Gastroesophageal sphincter (tissue), 4 donors: Measurements from ENCODE around the gene DCC. TPM values are rescaled to one million over a fixed set of nuclear protein-coding genes. Genes with fewer than 3 reads are reported as not detected.

Experiments used
- ATAC-seq: fragments of 150-250 bp; one replicate; pipeline ENCODE4 v1.9.1; 2016; ENCODE audit warnings: mild to moderate bottlenecking, moderate library complexity
- H3K27ac ChIP-seq, 4 donors: fragments of 200-600 bp; sonication (generic) in 3 of 4; 1 replicate in 3 of 4; 2 replicates in 1 of 4; pipeline ENCODE4 v1.5.1; 2016 to 2019
- H3K27me3 ChIP-seq: fragments of 200-600 bp; sonication (generic); one replicate; pipeline ENCODE4 v1.5.1; 2019
- H3K36me3 ChIP-seq, 2 donors: fragments of 200-600 bp; sonication (generic); one replicate each; pipeline ENCODE4 v1.5.1; 2019; ENCODE audit warnings: control low read depth in 1 of 2
- H3K4me1 ChIP-seq, 3 donors: fragments of 200-600 bp; sonication (generic); 1 replicate in 2 of 3; 2 replicates in 1 of 3; pipeline ENCODE4 v1.5.1; 2016 to 2019; ENCODE audit warnings: control low read depth in 2 of 3
- H3K4me3 ChIP-seq, 2 donors: fragments of 200-600 bp; sonication (generic); one replicate each; pipeline ENCODE4 v1.5.1; 2019; ENCODE audit warnings: mild to moderate bottlenecking in 1 of 2, moderate library complexity in 1 of 2
- H3K9me3 ChIP-seq, 3 donors: fragments of 200-600 bp; sonication (generic); one replicate each; pipeline ENCODE4 v1.5.1; 2017 to 2019; ENCODE audit warnings: control low read depth in 2 of 3
- CTCF ChIP-seq, 4 experiments: fragments of 200-600 bp in 2 of 4; fragments of 450-650 bp in 2 of 4; sonication (generic) in 1 of 4; IDR thresholded peaks; one replicate each; pipeline ENCODE4 v1.5.1; 2017 to 2019; ENCODE audit warnings: antibody characterized with exemption in 4 of 4, mild to moderate bottlenecking in 2 of 4, moderate library complexity in 2 of 4
- EP300 ChIP-seq: sonication (generic); formaldehyde crosslinking; IDR thresholded peaks from one replicate; pipeline ENCODE4 v1.6.1; 2017; ENCODE audit warnings: antibody characterized with exemption, mild to moderate bottlenecking
- POLR2A ChIP-seq, 2 donors: fragments of 450-650 bp; IDR thresholded peaks; one replicate each; pipeline ENCODE4 v1.6.1; 2017; ENCODE audit warnings: antibody characterized with exemption in 2 of 2, mild to moderate bottlenecking in 2 of 2, moderate library complexity in 1 of 2
- POLR2AphosphoS5 ChIP-seq: sonication (generic); formaldehyde crosslinking; IDR thresholded peaks from one replicate; pipeline ENCODE4 v1.6.1; 2017; ENCODE audit warnings: antibody characterized with exemption
- whole genome bisulfite sequencing, 2 donors: methylation state at CpG; one replicate each; pipeline ENCODE4 v1.1.5; 2018; ENCODE audit warnings: low coverage in 1 of 2; 5-methylcytosine and 5-hydroxymethylcytosine counted together
- small RNA-seq, 4 donors: library from RNA; depleted of rRNA; stranded (forward); fragments of <200 nt; gene quantifications; one replicate each; pipeline ENCODE3, GENCODE V24; 2016
- total RNA-seq, 4 donors: library from RNA; depleted of rRNA; stranded (reverse); fragments of >200 nt; gene quantifications; one replicate each; pipeline ENCODE4 v1.1.0, GENCODE V29; 2016

Gene DCC
- total RNA-seq, 4 donors from 2014 or later, result 0.13 to 0.54 (median 0.47) TPM; not detected in 1

- Histone ChIP-seq H3K27me3 (no peaks in the 10 kb centered on the region), H3K9me3 (peaks cover 0 to 8% (median 0%) of the 10 kb centered on the region in 3 donors), H3K4me3 (no peak overlapping the region), H3K27ac (no peak overlapping the region), H3K36me3 (no peaks in the 10 kb centered on the region), H3K4me1 (no peaks in the 10 kb centered on the region)
- 92 to 100% methylated on average over 1 to 2 of the region's 2 CpGs for WGBS, 2 donors
- no peak for TF ChIP-seq POLR2A (IDR thresholded peaks at IDR 0.05)
- TF ChIP-seq CTCF (IDR thresholded peaks at IDR 0.05), result no peak
- TF ChIP-seq POLR2AphosphoS5, result no peak
- no peak for TF ChIP-seq EP300
- ATAC-seq, result no peak
These were observed 1216.5 kb downstream of the DCC start for GRCh38 chr18:53556450-53556849.

- Histone ChIP-seq H3K27ac (no peak overlapping the region), H3K27me3 (no peaks in the 10 kb centered on the region), H3K36me3 (no peaks in the 10 kb centered on the region), H3K4me3 (no peak overlapping the region), H3K9me3 (peaks cover 0 to 8% (median 0%) of the 10 kb centered on the region in 3 donors), H3K4me1 (no peaks in the 10 kb centered on the region)
- 66 to 80% methylated on average over 2 of the region's 2 CpGs for WGBS, 2 donors
- no peak for TF ChIP-seq POLR2AphosphoS5
- TF ChIP-seq POLR2A (IDR thresholded peaks at IDR 0.05), result no peak
- no peak for TF ChIP-seq EP300
- TF ChIP-seq CTCF (IDR thresholded peaks at IDR 0.05), result no peak
- ATAC-seq, result no peak
These were observed 1220.5 kb downstream of the DCC start for GRCh38 chr18:53560546-53560945.

GRCh38 chr18:53566626-53567025, 1226.6 kb downstream of the DCC start:
- 89 to 90% methylated on average over 2 of the region's 2 CpGs for WGBS, 2 donors
- ATAC-seq, result no peak

GRCh38 chr18:53567929-53568574, 1228.1 kb downstream of the DCC start:
- Histone ChIP-seq H3K4me1 (peaks cover 0 to 5% (median 0%) of the 10 kb centered on the region in 3 donors), H3K27ac (no peak overlapping the region), H3K27me3 (no peaks in the 10 kb centered on the region), H3K4me3 (no peak overlapping the region), H3K36me3 (no peaks in the 10 kb centered on the region), H3K9me3 (no peaks in the 10 kb centered on the region)
- peak; percentile 42 for TF ChIP-seq POLR2AphosphoS5
- TF ChIP-seq EP300, result no peak
- peak; percentile 7 to 50 (median 38) for TF ChIP-seq CTCF (IDR thresholded peaks at IDR 0.05)
- no peak for TF ChIP-seq POLR2A (IDR thresholded peaks at IDR 0.05)
- 34 to 47% methylated on average over 9 to 12 of the region's 12 CpGs for WGBS, 2 donors
- no peak for ATAC-seq

More at GRCh38 chr18:53566626-53567025, 1226.6 kb downstream of the DCC start:
- H3K36me3 ChIP-seq, result no peaks in the 10 kb centered on the region
- no peak for TF ChIP-seq POLR2AphosphoS5
- no peak for TF ChIP-seq CTCF (IDR thresholded peaks at IDR 0.05)
- TF ChIP-seq EP300, result no peak
- TF ChIP-seq POLR2A (IDR thresholded peaks at IDR 0.05), result no peak
- no peaks in the 10 kb centered on the region for H3K9me3 ChIP-seq
- peaks cover 0 to 5% (median 0%) of the 10 kb centered on the region in 3 donors for H3K4me1 ChIP-seq
- no peak overlapping the region for H3K4me3 ChIP-seq
- H3K27me3 ChIP-seq, result no peaks in the 10 kb centered on the region
- H3K27ac ChIP-seq, result no peak overlapping the region

Small RNAs within 50 kb of the gene (small RNA-seq; reads per million reads assigned to genes)
- 0 reads per million in 4 donors for gene AC011155.1
- 0 reads per million in 4 donors for gene MIR4528
